B cell (primary cell): ENCODE measurements around the gene CPLANE2. TPM values are rescaled to one million over a fixed set of nuclear protein-coding genes. Genes with fewer than 3 reads are reported as not detected.

Experiments used
- ATAC-seq: fragments of 200-7000 bp; cut with Tn5 transposase; one replicate; pipeline ENCODE4 v1.10.0; 2021; ENCODE audit warnings: low read depth, mild to moderate bottlenecking, moderate number of reproducible peaks, moderate library complexity
- CTCF ChIA-PET: fragments of 350-600 bp; sonication (Branson Sonifier 250); formaldehyde crosslinking; loops from one replicate; lab custom pipeline; 2021; ENCODE audit warnings: antibody characterized with exemption, inconsistent platforms; lab: Charles Lee
- POLR2A ChIA-PET: fragments of 350-600 bp; sonication (Branson Sonifier 250); formaldehyde crosslinking; loops from one replicate; lab custom pipeline; 2021; ENCODE audit warnings: antibody characterized with exemption; lab: Charles Lee
- DNase-seq: peaks from one replicate; pipeline ENCODE4 v3.0.0; 2013
- H2AFZ ChIP-seq: 2 replicates; pipeline ENCODE4 v1.6.1; 2012; ENCODE audit warnings: mild to moderate bottlenecking, low read depth, low read length; ENCODE audit not compliant: insufficient read depth, poor library complexity, severe bottlenecking
- H3K27ac ChIP-seq, 2 donors: 1 replicate in 1 of 2; 2 replicates in 1 of 2; pipeline ENCODE4 v1.5.1; 2012 to 2013; ENCODE audit warnings: low read length in 2 of 2, mild to moderate bottlenecking in 2 of 2, moderate library complexity in 1 of 2
- H3K27me3 ChIP-seq, 4 experiments: fragments of 200-600 bp in 1 of 4; sonication (generic) in 1 of 4; replicated peaks in 1 of 4; 1 replicate in 2 of 4; 2 replicates in 2 of 4; pipeline versions ENCODE4 v1.6.1 to v1.7.0; 2013 to 2016; ENCODE audit warnings: low read length in 3 of 4, mild to moderate bottlenecking in 2 of 4, mixed read lengths in 1 of 4, moderate library complexity in 1 of 4; ENCODE audit not compliant: insufficient read depth in 4 of 4, control insufficient read depth in 3 of 4; ENCODE audit errors: control extremely low read depth in 1 of 4
- H3K36me3 ChIP-seq, 2 experiments: replicated peaks in 1 of 2; 1 replicate in 1 of 2; 2 replicates in 1 of 2; pipeline versions ENCODE4 v1.6.1 to v1.7.1; 2013; ENCODE audit warnings: low read length in 1 of 2; ENCODE audit not compliant: insufficient read depth in 2 of 2, control insufficient read depth in 1 of 2; ENCODE audit errors: control extremely low read depth in 1 of 2, extremely low read depth in 1 of 2
- H3K4me1 ChIP-seq, 2 donors: fragments of 200-600 bp in 1 of 2; sonication (generic) in 1 of 2; 1 replicate in 1 of 2; 2 replicates in 1 of 2; pipeline versions ENCODE4 v1.5.1 to v1.6.1; 2013 to 2017; ENCODE audit warnings: low read length in 2 of 2; ENCODE audit not compliant: control insufficient read depth in 2 of 2, insufficient read depth in 2 of 2
- H3K4me2 ChIP-seq: replicated peaks from 2 replicates; pipeline ENCODE3; 2012; ENCODE audit warnings: mild to moderate bottlenecking, low read depth, low read length; ENCODE audit not compliant: poor library complexity, severe bottlenecking
- H3K4me3 ChIP-seq, 5 experiments: fragments of 200-600 bp in 1 of 5; sonication (generic) in 1 of 5; 1 replicate in 3 of 5; 2 replicates in 2 of 5; pipeline versions ENCODE4 v1.5.1 to v1.7.0; 2011 to 2016; ENCODE audit warnings: low read length in 4 of 5, mild to moderate bottlenecking in 4 of 5, low read depth in 2 of 5, control low read depth in 1 of 5, moderate library complexity in 1 of 5; ENCODE audit not compliant: insufficient read depth in 1 of 5; ENCODE audit errors: control extremely low read depth in 1 of 5, extremely low read depth in 1 of 5
- H3K79me2 ChIP-seq: fragments of 200-600 bp; sonication (generic); one replicate; pipeline ENCODE4 v1.6.0; 2016; ENCODE audit warnings: low read length; ENCODE audit not compliant: control insufficient read depth, insufficient read depth
- H3K9ac ChIP-seq: fragments of 200-600 bp; sonication (generic); 2 replicates; pipeline ENCODE4 v1.6.1; 2017; ENCODE audit warnings: mild to moderate bottlenecking, low read length, moderate library complexity
- H3K9me3 ChIP-seq, 3 donors: one replicate each; pipeline versions ENCODE4 v1.6.1 to v1.7.1; 2013; ENCODE audit warnings: low read length in 2 of 3; ENCODE audit not compliant: control insufficient read depth in 2 of 3, insufficient read depth in 1 of 3; ENCODE audit errors: control extremely low read depth in 1 of 3
- H4K20me1 ChIP-seq: 2 replicates; pipeline ENCODE4 v1.6.0; 2012; ENCODE audit warnings: mild to moderate bottlenecking, low read length; ENCODE audit not compliant: insufficient read depth, control insufficient read depth, poor library complexity, severe bottlenecking
- H3K27ac Mint-ChIP-seq: one replicate; pipeline ENCODE4 v1.8.0; 2021; ENCODE audit warnings: mixed read lengths
- H3K27me3 Mint-ChIP-seq: one replicate; pipeline ENCODE4 v1.8.0; 2021; ENCODE audit warnings: mixed read lengths
- H3K4me1 Mint-ChIP-seq: one replicate; pipeline ENCODE4 v1.8.0; 2021; ENCODE audit warnings: mixed read lengths
- H3K4me3 Mint-ChIP-seq: one replicate; pipeline ENCODE4 v1.8.0; 2021; ENCODE audit warnings: mixed read lengths
- H3K9me3 Mint-ChIP-seq: one replicate; pipeline ENCODE4 v1.8.0; 2022; ENCODE audit warnings: mixed read lengths; ENCODE audit not compliant: insufficient read depth
- CTCF ChIP-seq: fragments of 200-600 bp; IDR thresholded peaks from one replicate; pipeline ENCODE4 v1.8.0; 2022; ENCODE audit warnings: antibody characterized with exemption, mild to moderate bottlenecking
- EZH2 ChIP-seq: IDR thresholded peaks from 2 replicates; pipeline ENCODE4 v1.6.1; 2012; ENCODE audit warnings: borderline replicate concordance, low read depth, mild to moderate bottlenecking, moderate library complexity, low read length; ENCODE audit not compliant: insufficient read depth, poor library complexity, severe bottlenecking
- WGBS: methylation state at CpG from one replicate; pipeline ENCODE4 v1.1.5; 2013; ENCODE audit warnings: missing lambda C conversion rate; ENCODE audit not compliant: insufficient coverage; 5-methylcytosine and 5-hydroxymethylcytosine counted together
- intact Hi-C: fragments of 100-400 bp; cut with micrococcal nuclease; formaldehyde crosslinking; loops from one replicate; pipeline ENCODE4 v1.10.0; 2022
- polyA plus RNA-seq: library from polyadenylated mRNA; depleted of rRNA; stranded (reverse); fragments of >200 nt; gene quantifications from 2 replicates; pipeline ENCODE4 v1.2.3, GENCODE V29; 2012
- total RNA-seq, 2 donors: library from RNA; stranded (reverse); fragments of 120-200 nt in 1 of 2; gene quantifications; 1 replicate in 1 of 2; 2 replicates in 1 of 2; pipeline versions ENCODE4 v1.2.3 to v1.2.4, GENCODE V29; 2013 to 2022

CPLANE2 gene
- total and polyA plus RNA-seq, 2 donors (not counting 1 experiment from before 2014, with no cell fraction given) = 5.7 to 11.1 TPM

GRCh38 chr1:16209847-16210407 lies 27.1 kb downstream of the CPLANE2 start:
- Histone ChIP-seq H3K9me3 (no peaks in the 10 kb centered on the region), H3K4me2 (no peak overlapping the region), H3K36me3 (no peaks in the 10 kb centered on the region), H4K20me1 (peaks cover 12% of the 10 kb centered on the region), H3K4me3 (no peak overlapping the region), H3K9ac (no peak overlapping the region), H3K27me3 (peaks cover 0 to 3% (median 0%) of the 10 kb centered on the region in 4 experiments), H3K79me2 (peaks cover 8% of the 10 kb centered on the region), H3K4me1 (peaks cover 12 to 17% of the 10 kb centered on the region in 2 donors), H2AFZ (no peak overlapping the region), H3K27ac (no peak overlapping the region)
- Mint-ChIP-seq H3K27ac (no peak overlapping the region), H3K9me3 (no peaks in the 10 kb centered on the region), H3K27me3 (peaks cover 2% of the 10 kb centered on the region), H3K4me3 (peak overlapping the region; percentile 49), H3K4me1 (peaks cover 10% of the 10 kb centered on the region)
- WGBS = 85% methylated on average over 7 of the region's 11 CpGs
- no peak for ATAC-seq
- DNase-seq = no peak
- ChIA-PET POLR2A (no interaction called here), CTCF (no interaction called here)
- intact Hi-C loops = no loop called here
- TF ChIP-seq CTCF (no peak), EZH2 (no peak)

GRCh38 chr1:16209132-16209846 lies 27.7 kb downstream of the CPLANE2 start:
- Histone ChIP-seq H2AFZ (no peak overlapping the region), H4K20me1 (peaks cover 15% of the 10 kb centered on the region), H3K36me3 (peaks cover 0 to 3% of the 10 kb centered on the region in 2 experiments), H3K9me3 (no peaks in the 10 kb centered on the region), H3K4me1 (peaks cover 12 to 17% of the 10 kb centered on the region in 2 donors), H3K9ac (no peak overlapping the region), H3K4me2 (no peak overlapping the region), H3K27me3 (peaks cover 0 to 3% (median 0%) of the 10 kb centered on the region in 4 experiments), H3K79me2 (peaks cover 8% of the 10 kb centered on the region), H3K27ac (no peak overlapping the region), H3K4me3 (no peak overlapping the region)
- Mint-ChIP-seq H3K9me3 (no peaks in the 10 kb centered on the region), H3K27me3 (peaks cover 2% of the 10 kb centered on the region), H3K27ac (no peak overlapping the region), H3K4me3 (peak overlapping the region; percentile 49), H3K4me1 (peaks cover 10% of the 10 kb centered on the region)
- ATAC-seq (no peak), DNase-seq (no peak)
- POLR2A ChIA-PET = no interaction called here
- intact Hi-C loops = no loop called here
- CTCF ChIA-PET = interaction anchor here (1.0 kb wide), 1 partner anchor 8 kb away, joined by 4 read pairs; no protein-coding TSS in a partner anchor
- WGBS = 96% methylated on average over 7 of the region's 9 CpGs
- TF ChIP-seq CTCF (no peak), EZH2 (no peak)
